GM12878 (cell line): ENCODE results near the gene WNT5B. TPM values are rescaled to one million over a fixed set of nuclear protein-coding genes. Genes with fewer than 3 reads are reported as not detected.

ENCODE experiments used
- BCLAF1 ChIP-seq: fragments of 450-650 bp; IDR thresholded peaks from 2 replicates; pipeline ENCODE4 v1.6.1; 2017; ENCODE audit warnings: antibody characterized with exemption, mild to moderate bottlenecking, moderate library complexity
- BMI1 ChIP-seq: fragments of 450-650 bp; IDR thresholded peaks from 2 replicates; pipeline ENCODE4 v1.6.1; 2016; ENCODE audit warnings: mild to moderate bottlenecking, moderate library complexity, borderline replicate concordance
- CBX3 ChIP-seq: fragments of 200-600 bp; sonication (generic); IDR thresholded peaks from 2 replicates; pipeline ENCODE4 v1.6.1; 2016; ENCODE audit warnings: low read depth, borderline replicate concordance
- CREB1 ChIP-seq: IDR thresholded peaks from 2 replicates; pipeline ENCODE4 v1.6.1; 2012; ENCODE audit warnings: low read depth, mild to moderate bottlenecking, inconsistent platforms
- CTCF ChIP-seq, 3 experiments: IDR thresholded peaks in 2 of 3; conservative IDR thresholded peaks in 1 of 3; 2 replicates each; pipeline ENCODE4 v1.5.1; 2011; ENCODE audit warnings: low read depth in 3 of 3, low read length in 3 of 3, mild to moderate bottlenecking in 3 of 3, control low read depth in 2 of 3, moderate library complexity in 2 of 3, inconsistent platforms in 1 of 3, mixed read lengths in 1 of 3; ENCODE audit not compliant: control insufficient read depth in 2 of 3, insufficient read depth in 1 of 3; ENCODE audit errors: extremely low read depth in 1 of 3
- ESRRA ChIP-seq: IDR thresholded peaks from 2 replicates; pipeline ENCODE4 v1.6.1; 2012; ENCODE audit warnings: mild to moderate bottlenecking, low read length, improper control_type of control experiment
- GATAD2B ChIP-seq: fragments of 450-650 bp; conservative IDR thresholded peaks from 2 replicates; pipeline ENCODE4 v1.6.1; 2017; ENCODE audit warnings: low read depth, mild to moderate bottlenecking, moderate library complexity
- IRF3 ChIP-seq: fragments of 450-650 bp; IDR thresholded peaks from 2 replicates; pipeline ENCODE4 v1.6.1; 2014; ENCODE audit warnings: mild to moderate bottlenecking
- KAT2A ChIP-seq: conservative IDR thresholded peaks from 2 replicates; pipeline ENCODE4 v1.6.1; 2011; ENCODE audit warnings: low read depth, low read length; ENCODE audit not compliant: control insufficient read depth
- KDM1A ChIP-seq: fragments of 200-600 bp; sonication (generic); IDR thresholded peaks from 2 replicates; pipeline ENCODE4 v1.6.1; 2016; ENCODE audit warnings: borderline replicate concordance
- MTA3 ChIP-seq: IDR thresholded peaks from 2 replicates; pipeline ENCODE4 v1.6.1; 2012; ENCODE audit warnings: low read length, inconsistent platforms, borderline replicate concordance
- NFIC ChIP-seq: IDR thresholded peaks from 2 replicates; pipeline ENCODE4 v1.6.1; 2012; ENCODE audit warnings: low read depth, mild to moderate bottlenecking, inconsistent platforms, low read length, moderate library complexity
- NR2C1 ChIP-seq: fragments of 450-650 bp; IDR thresholded peaks from 2 replicates; pipeline ENCODE4 v1.6.1; 2017; ENCODE audit warnings: antibody characterized with exemption, mild to moderate bottlenecking, moderate library complexity
- PKNOX1 ChIP-seq: fragments of 450-650 bp; IDR thresholded peaks from 2 replicates; pipeline ENCODE4 v1.6.1; 2016; ENCODE audit warnings: mild to moderate bottlenecking
- RAD51 ChIP-seq: fragments of 450-650 bp; IDR thresholded peaks from 2 replicates; pipeline ENCODE4 v1.6.1; 2016; ENCODE audit warnings: moderate library complexity, mild to moderate bottlenecking, inconsistent platforms
- RELB ChIP-seq: fragments of 450-650 bp; IDR thresholded peaks from 2 replicates; pipeline ENCODE4 v1.6.1; 2017; ENCODE audit warnings: low read depth, mild to moderate bottlenecking, moderate library complexity
- RFX5 ChIP-seq: IDR thresholded peaks from 2 replicates; pipeline ENCODE4 v1.6.1; 2011; ENCODE audit warnings: low read depth, low read length, improper control_type of control experiment
- RUNX3 ChIP-seq: IDR thresholded peaks from 2 replicates; pipeline ENCODE4 v1.6.1; 2012; ENCODE audit warnings: low read length, inconsistent platforms
- SMAD5 ChIP-seq: IDR thresholded peaks from 2 replicates; pipeline ENCODE4 v1.6.1; 2016; ENCODE audit warnings: antibody characterized with exemption, low read depth
- SMARCA5 ChIP-seq: fragments of 450-650 bp; IDR thresholded peaks from 2 replicates; pipeline ENCODE4 v1.6.1; 2017; ENCODE audit warnings: mild to moderate bottlenecking
- SREBF1 ChIP-seq: IDR thresholded peaks from 2 replicates; pipeline ENCODE4 v1.6.1; 2012; ENCODE audit warnings: mild to moderate bottlenecking, low read length
- WRNIP1 ChIP-seq: IDR thresholded peaks from 2 replicates; pipeline ENCODE4 v1.6.1; 2011; ENCODE audit warnings: low read depth, low read length, improper control_type of control experiment, borderline replicate concordance
- ZNF207 ChIP-seq: fragments of 450-650 bp; IDR thresholded peaks from 2 replicates; pipeline ENCODE4 v1.6.1; 2014; ENCODE audit warnings: antibody characterized with exemption, mild to moderate bottlenecking, borderline replicate concordance
- ZNF217 ChIP-seq: fragments of 450-650 bp; IDR thresholded peaks from 2 replicates; pipeline ENCODE4 v1.6.1; 2017; ENCODE audit warnings: antibody characterized with exemption, mild to moderate bottlenecking
- ZNF622 ChIP-seq: fragments of 450-650 bp; IDR thresholded peaks from 2 replicates; pipeline ENCODE4 v1.6.1; 2017; ENCODE audit warnings: mild to moderate bottlenecking, inconsistent platforms
- polyA plus RNA-seq, 11 experiments: library from polyadenylated mRNA; depleted of rRNA in 4 of 11; unstranded in 6 of 11; stranded (reverse) in 5 of 11; fragments of >200 nt; fragmentation: Nextera tagmentation in 4 of 11; fragmentation: Illumina TruSeq in 1 of 11; extraction: Ambion mirVana in 4 of 11; extraction: Trizol in 1 of 11; gene quantifications; 1 replicate in 1 of 11; 2 replicates in 10 of 11; pipeline versions ENCODE4 v1.2.1 to v1.2.3, GENCODE V29; 2011 to 2016; ENCODE audit warnings: inconsistent platforms in 2 of 11, missing spikeins in 2 of 11, low read depth in 1 of 11
- total RNA-seq, 4 experiments: library from RNA; depleted of rRNA in 3 of 4; stranded (reverse); fragments of >200 nt in 3 of 4; fragmentation: Illumina TruSeq in 1 of 4; extraction: Trizol in 1 of 4; gene quantifications; 2 replicates each; pipeline versions ENCODE4 v1.2.1 to v1.2.3, GENCODE V29; 2013 to 2021

The WNT5B gene
- total and polyA plus RNA-seq, 10 of the 15 experiments (the other 5 are each of a cell fraction or from before 2014, with no cell fraction given), result 0.45 to 18.3 (median 5.4) TPM

- TF ChIP-seq CTCF (IDR thresholded peaks at IDR 0.05 in 2 of 3, conservative IDR thresholded peaks at IDR 0.05 in 1 of 3; ENCODE audit: control insufficient read depth in 2 of 3, extremely low read depth in 1 of 3, insufficient read depth in 1 of 3, low read depth in 3 of 3, low read length in 3 of 3), result no peak
- no peak for TF ChIP-seq KAT2A
- no peak for TF ChIP-seq KDM1A
- no peak for TF ChIP-seq NFIC
- TF ChIP-seq BMI1, result no peak
- TF ChIP-seq BCLAF1, result no peak
- no peak for TF ChIP-seq WRNIP1
- no peak for TF ChIP-seq ZNF622
- TF ChIP-seq GATAD2B, result no peak
- TF ChIP-seq ESRRA, result no peak
- peak; percentile 32; the same call in 1 of the 2 replicates for TF ChIP-seq RAD51
- TF ChIP-seq SREBF1, result no peak
- TF ChIP-seq RFX5, result no peak
- 0 out of 2 replicates have a peak, but pooled peaks have one; percentile 59 for TF ChIP-seq MTA3
- TF ChIP-seq ZNF207, result no peak
- TF ChIP-seq SMAD5, result no peak
- TF ChIP-seq IRF3, result no peak
- TF ChIP-seq NR2C1, result no peak
- no peak for TF ChIP-seq CREB1
- no peak for TF ChIP-seq ZNF217
- TF ChIP-seq RELB, result no peak
- no peak for TF ChIP-seq CBX3
- peak; percentile 79 for TF ChIP-seq PKNOX1
- no peak for TF ChIP-seq RUNX3
- TF ChIP-seq SMARCA5, result no peak
Observed at GRCh38 chr12:1619587-1619986, 9.4 kb upstream of the WNT5B start (continued).
